Naive thymus-derived CD4-positive, alpha-beta T cell (primary cell): ENCODE results near the gene C4orf33. TPM values are rescaled to one million over a fixed set of nuclear protein-coding genes. Genes with fewer than 3 reads are reported as not detected.

Source experiments
- ATAC-seq: fragments of 150-1000 bp; cut with Tn5 transposase; 2 replicates; pipeline ENCODE4 v1.10.0; 2021; ENCODE audit warnings: mild to moderate bottlenecking, moderate library complexity
- CTCF ChIA-PET: fragments of 350-600 bp; sonication (Branson Sonifier 250); formaldehyde crosslinking; loops from one replicate; lab custom pipeline; 2021; ENCODE audit warnings: antibody characterized with exemption; lab: Charles Lee
- POLR2A ChIA-PET: fragments of 350-600 bp; sonication (Branson Sonifier 250); formaldehyde crosslinking; loops from one replicate; lab custom pipeline; 2021; ENCODE audit warnings: antibody characterized with exemption, inconsistent platforms; lab: Charles Lee
- DNase-seq, 9 donors: peaks; one replicate each; pipeline versions ENCODE4 v3.0.0 to v3.0.0-alpha.2; 2020 to 2022; ENCODE audit warnings: mixed read lengths in 1 of 9
- H3K27ac ChIP-seq: one replicate; pipeline ENCODE4 v1.7.0; 2013; ENCODE audit warnings: mild to moderate bottlenecking, low read depth, low read length, moderate library complexity
- H3K27me3 ChIP-seq, 2 donors: one replicate each; pipeline ENCODE4 v1.7.0; 2013; ENCODE audit warnings: low read length in 2 of 2, mild to moderate bottlenecking in 2 of 2, moderate library complexity in 2 of 2; ENCODE audit not compliant: control insufficient read depth in 2 of 2, insufficient read depth in 2 of 2
- H3K36me3 ChIP-seq, 3 experiments: 1 replicate in 2 of 3; 2 replicates in 1 of 3; pipeline ENCODE4 v1.7.0; 2013; ENCODE audit warnings: low read length in 3 of 3, mild to moderate bottlenecking in 3 of 3, moderate library complexity in 1 of 3; ENCODE audit not compliant: insufficient read depth in 3 of 3, control insufficient read depth in 2 of 3
- H3K4me1 ChIP-seq, 2 donors: one replicate each; pipeline ENCODE4 v1.7.0; 2013; ENCODE audit warnings: low read length in 2 of 2, mild to moderate bottlenecking in 2 of 2, moderate library complexity in 1 of 2; ENCODE audit not compliant: control insufficient read depth in 2 of 2, insufficient read depth in 2 of 2
- H3K4me3 ChIP-seq: 2 replicates; pipeline ENCODE4 v1.7.0; 2013; ENCODE audit warnings: mild to moderate bottlenecking, low read length
- H3K9me3 ChIP-seq, 3 experiments: 1 replicate in 2 of 3; 2 replicates in 1 of 3; pipeline ENCODE4 v1.7.0; 2013; ENCODE audit warnings: low read length in 3 of 3; ENCODE audit not compliant: control insufficient read depth in 2 of 3
- H3K27ac Mint-ChIP-seq, 9 donors: one replicate each; pipeline ENCODE4 v1.8.0; 2020 to 2022; ENCODE audit warnings: mixed read lengths in 9 of 9, mild to moderate bottlenecking in 8 of 9, moderate library complexity in 5 of 9, inconsistent platforms in 2 of 9
- H3K27me3 Mint-ChIP-seq, 5 donors: one replicate each; pipeline ENCODE4 v1.8.0; 2021 to 2022; ENCODE audit warnings: mixed read lengths in 5 of 5, mild to moderate bottlenecking in 1 of 5
- H3K36me3 Mint-ChIP-seq, 5 donors: one replicate each; pipeline ENCODE4 v1.8.0; 2020 to 2022; ENCODE audit warnings: mixed read lengths in 5 of 5, mild to moderate bottlenecking in 3 of 5, inconsistent platforms in 1 of 5
- H3K4me1 Mint-ChIP-seq, 7 donors: one replicate each; pipeline ENCODE4 v1.8.0; 2020 to 2022; ENCODE audit warnings: mixed read lengths in 7 of 7, mild to moderate bottlenecking in 3 of 7, inconsistent platforms in 1 of 7
- H3K4me3 Mint-ChIP-seq, 10 donors: one replicate each; pipeline ENCODE4 v1.8.0; 2020 to 2022; ENCODE audit warnings: mild to moderate bottlenecking in 10 of 10, mixed read lengths in 10 of 10, moderate library complexity in 6 of 10, inconsistent platforms in 2 of 10
- H3K9me3 Mint-ChIP-seq, 11 donors: one replicate each; pipeline ENCODE4 v1.8.0; 2020 to 2022; ENCODE audit warnings: mixed read lengths in 11 of 11, mild to moderate bottlenecking in 4 of 11, inconsistent platforms in 1 of 11, moderate library complexity in 1 of 11
- intact Hi-C, 2 donors: fragments of 100-400 bp; cut with micrococcal nuclease; formaldehyde crosslinking; loops; one replicate each; pipeline ENCODE4 v1.15.1; 2023
- polyA plus RNA-seq, 2 donors: library from polyadenylated mRNA; unstranded; fragments of 300-500 nt; fragmentation: Illumina TruSeq; gene quantifications; one replicate each; pipeline ENCODE4 v1.2.3, GENCODE V29; 2021
- total RNA-seq, 6 experiments: library from RNA in 5 of 6; stranded (reverse) in 5 of 6; gene quantifications; 1 replicate in 5 of 6; 2 replicates in 1 of 6; pipeline ENCODE4 v1.2.3 and lab custom pipeline; 2021 to 2026

C4orf33 gene
- total and polyA plus RNA-seq, 7 experiments from 2014 or later = 5.3 to 18.3 (median 9.3) TPM

DNA sequence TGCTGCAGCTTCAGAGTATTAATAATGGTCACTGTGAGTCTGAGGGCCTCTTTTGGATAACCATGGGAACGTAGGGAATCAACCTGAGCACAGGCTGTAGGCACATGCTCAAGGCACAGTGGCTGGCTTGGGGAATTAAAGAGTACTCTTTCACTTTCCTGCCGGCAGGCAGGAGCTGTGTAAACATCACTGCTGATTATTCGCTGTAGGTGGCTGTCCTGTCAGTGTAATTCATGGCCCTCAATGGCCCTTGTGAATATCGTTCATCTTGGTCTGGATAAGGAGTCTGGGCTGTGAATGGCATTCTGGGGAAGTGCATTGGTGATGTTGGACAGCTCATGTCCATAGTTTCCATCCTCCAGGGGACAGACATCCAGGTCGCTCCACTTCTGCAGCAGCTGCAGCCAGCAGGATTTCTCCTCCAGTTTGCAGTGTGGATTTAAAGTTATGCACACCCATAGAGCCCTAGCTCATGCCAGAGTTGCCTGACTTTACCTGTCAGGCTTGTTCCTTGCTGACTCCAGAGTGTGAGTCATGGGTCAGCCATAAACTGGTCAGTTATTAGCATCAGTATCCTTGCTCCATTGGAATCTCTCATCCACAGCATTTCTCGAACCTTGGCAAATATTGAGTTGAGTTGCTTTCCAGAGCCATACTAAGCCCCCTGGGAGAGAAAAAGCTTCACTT, 43.0 kb downstream of the C4orf33 start:
- Mint-ChIP-seq H3K4me1 (peaks cover 0 to 2% (median 0%) of the 10 kb centered on the region in 7 donors), H3K27ac (no peak overlapping the region), H3K4me3 (no peak overlapping the region), H3K36me3 (no peaks in the 10 kb centered on the region), H3K9me3 (no peaks in the 10 kb centered on the region), H3K27me3 (peaks cover 0 to 14% (median 4%) of the 10 kb centered on the region in 5 donors)
- intact Hi-C loops = no loop called here
- Histone ChIP-seq H3K27me3 (peaks cover 0 to 3% of the 10 kb centered on the region in 2 donors), H3K4me1 (no peaks in the 10 kb centered on the region), H3K9me3 (no peaks in the 10 kb centered on the region), H3K36me3 (no peaks in the 10 kb centered on the region), H3K4me3 (no peak overlapping the region), H3K27ac (no peak overlapping the region)
- ChIA-PET POLR2A (no interaction called here), CTCF (no interaction called here)
- ATAC-seq (no peak), DNase-seq (no peak)

DNA sequence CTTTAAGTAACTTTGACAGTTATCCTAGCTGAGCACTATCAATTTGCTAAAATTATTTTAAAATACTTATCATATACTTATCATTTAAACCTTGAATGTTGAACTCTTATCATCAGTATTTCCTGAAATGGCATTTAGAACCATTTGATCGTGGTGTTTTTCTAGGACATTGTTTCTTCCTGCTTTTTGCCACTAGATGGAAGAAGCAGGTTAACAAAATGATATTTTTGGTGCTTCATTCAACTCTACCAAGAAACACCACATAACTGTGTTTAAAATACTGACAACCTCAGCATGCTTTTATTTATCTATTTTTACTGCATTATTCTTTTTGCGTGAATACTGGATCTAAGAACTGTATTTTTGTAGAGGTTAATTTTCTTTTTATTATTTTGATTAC, 44.6 kb downstream of the C4orf33 start:
- intact Hi-C loops = no loop called here
- H3K27ac ChIP-seq = no peak overlapping the region
- H3K27me3 ChIP-seq = peaks cover 0 to 3% of the 10 kb centered on the region in 2 donors
- no peaks in the 10 kb centered on the region for H3K36me3 ChIP-seq
- no peak overlapping the region for H3K4me3 Mint-ChIP-seq
- no peaks in the 10 kb centered on the region for H3K4me1 ChIP-seq
- CTCF ChIA-PET = no interaction called here
- no peak for DNase-seq
- peaks cover 0 to 18% (median 7%) of the 10 kb centered on the region in 5 donors for H3K27me3 Mint-ChIP-seq
- H3K27ac Mint-ChIP-seq = no peak overlapping the region
- POLR2A ChIA-PET = no interaction called here
- H3K4me3 ChIP-seq = no peak overlapping the region
- H3K36me3 Mint-ChIP-seq = no peaks in the 10 kb centered on the region
- H3K4me1 Mint-ChIP-seq = peaks cover 0 to 2% (median 0%) of the 10 kb centered on the region in 7 donors
- no peaks in the 10 kb centered on the region for H3K9me3 ChIP-seq
- no peaks in the 10 kb centered on the region for H3K9me3 Mint-ChIP-seq
- ATAC-seq = no peak

DNA sequence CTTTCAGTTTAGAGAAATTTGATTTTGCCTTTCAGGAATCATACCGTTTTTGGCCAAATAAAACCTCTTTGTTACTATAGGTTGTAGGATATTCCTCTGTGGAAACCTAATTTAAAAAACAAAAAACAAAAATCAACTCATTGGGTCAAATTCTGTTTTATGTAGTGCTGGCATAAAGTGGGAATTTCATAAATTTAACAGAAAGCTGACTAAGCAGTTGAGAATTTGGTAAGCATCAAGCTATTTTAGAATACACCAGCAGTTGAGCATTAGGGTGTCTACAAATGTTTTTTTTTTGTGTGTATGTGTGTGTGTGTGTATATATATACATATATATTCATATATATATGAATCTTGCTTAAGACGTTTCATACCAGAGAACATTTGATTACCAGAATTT, 47.4 kb downstream of the C4orf33 start:
- Mint-ChIP-seq H3K4me1 (peaks cover 0 to 2% (median 0%) of the 10 kb centered on the region in 7 donors), H3K4me3 (no peak overlapping the region), H3K27me3 (peaks cover 3 to 18% (median 11%) of the 10 kb centered on the region in 5 donors), H3K9me3 (no peaks in the 10 kb centered on the region), H3K36me3 (no peaks in the 10 kb centered on the region), H3K27ac (no peak overlapping the region)
- Histone ChIP-seq H3K36me3 (no peaks in the 10 kb centered on the region), H3K4me1 (no peaks in the 10 kb centered on the region), H3K4me3 (no peak overlapping the region), H3K27me3 (peaks cover 0 to 3% of the 10 kb centered on the region in 2 donors), H3K27ac (no peak overlapping the region), H3K9me3 (no peaks in the 10 kb centered on the region)
- ATAC-seq (no peak), DNase-seq (no peak)
- ChIA-PET POLR2A (no interaction called here), CTCF (no interaction called here)
- intact Hi-C loops = no loop called here

DNA sequence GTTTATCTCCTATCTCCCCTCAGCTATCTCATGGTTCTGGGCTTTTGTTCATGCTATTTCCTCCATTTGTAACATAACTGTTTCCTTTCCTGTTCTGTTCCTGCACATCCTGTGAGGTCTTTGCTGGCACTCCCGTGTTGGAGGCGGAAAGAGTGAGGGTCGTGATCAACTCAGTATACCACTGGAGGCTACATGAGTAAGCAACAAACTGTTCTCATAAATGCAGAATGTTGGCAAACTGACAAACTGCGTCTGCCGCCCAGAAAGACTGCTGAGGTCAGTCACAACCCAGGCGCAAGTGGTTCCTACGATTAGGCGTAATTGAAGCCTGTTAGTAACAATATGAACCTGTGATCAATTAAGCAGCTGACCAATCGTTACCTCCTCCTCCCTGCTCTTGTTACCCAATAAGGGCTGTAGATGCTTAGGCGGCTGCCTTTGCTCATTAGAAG, 48.8 kb downstream of the C4orf33 start:
- peaks cover 0 to 3% of the 10 kb centered on the region in 2 donors for H3K27me3 ChIP-seq
- no peaks in the 10 kb centered on the region for H3K36me3 ChIP-seq
- intact Hi-C loops = no loop called here
- H3K36me3 Mint-ChIP-seq = no peaks in the 10 kb centered on the region
- H3K4me1 ChIP-seq = no peaks in the 10 kb centered on the region
- POLR2A ChIA-PET = no interaction called here
- H3K4me1 Mint-ChIP-seq = no peaks in the 10 kb centered on the region
- DNase-seq (no peak), ATAC-seq (no peak)
- no peak overlapping the region for H3K27ac ChIP-seq
- H3K27ac Mint-ChIP-seq = no peak overlapping the region
- H3K4me3 ChIP-seq = no peak overlapping the region
- H3K27me3 Mint-ChIP-seq = peaks cover 12 to 28% (median 15%) of the 10 kb centered on the region in 5 donors
- no peak overlapping the region for H3K4me3 Mint-ChIP-seq
- CTCF ChIA-PET = no interaction called here
- H3K9me3 ChIP-seq = no peaks in the 10 kb centered on the region
- H3K9me3 Mint-ChIP-seq = no peaks in the 10 kb centered on the region

DNA sequence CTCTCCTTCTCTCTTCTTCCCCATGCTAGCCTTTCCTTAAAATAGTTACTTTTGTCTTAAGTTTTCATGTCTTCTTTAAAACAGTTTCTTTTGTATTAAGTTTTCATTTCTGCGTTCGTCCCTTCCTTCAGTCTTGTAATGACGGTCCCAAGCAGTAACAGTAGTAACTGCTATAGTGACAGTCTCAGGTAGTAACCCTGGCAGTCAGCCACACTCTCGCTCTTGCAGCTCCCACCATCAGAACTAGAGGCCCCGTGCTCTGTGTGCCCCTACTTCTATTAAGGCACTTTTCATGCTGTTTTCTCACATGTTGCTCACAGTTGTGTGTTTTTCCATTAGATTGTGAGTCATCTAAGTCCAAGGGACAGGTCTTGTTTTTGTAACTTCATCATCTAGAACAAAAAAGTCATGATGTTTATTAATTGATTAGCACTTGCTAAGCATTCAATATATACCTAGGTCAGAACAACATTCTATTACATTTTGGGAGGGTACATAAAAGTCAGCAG, 49.3 kb downstream of the C4orf33 start:
- intact Hi-C loops = no loop called here
- ATAC-seq (no peak), DNase-seq (no peak)
- no peaks in the 10 kb centered on the region for H3K9me3 ChIP-seq
- no peak overlapping the region for H3K4me3 ChIP-seq
- H3K4me1 ChIP-seq = no peaks in the 10 kb centered on the region
- H3K4me1 Mint-ChIP-seq = no peaks in the 10 kb centered on the region
- H3K27ac Mint-ChIP-seq = no peak overlapping the region
- H3K27ac ChIP-seq = no peak overlapping the region
- no peak overlapping the region for H3K4me3 Mint-ChIP-seq
- ChIA-PET CTCF (interaction anchor here (0.8 kb wide), 1 partner anchor 102 kb away, joined by 3 read pairs; no protein-coding TSS in a partner anchor), POLR2A (no interaction called here)
- peaks cover 15 to 33% (median 15%) of the 10 kb centered on the region in 5 donors for H3K27me3 Mint-ChIP-seq
- peaks cover 0 to 3% of the 10 kb centered on the region in 2 donors for H3K27me3 ChIP-seq
- H3K36me3 Mint-ChIP-seq = no peaks in the 10 kb centered on the region
- H3K36me3 ChIP-seq = no peaks in the 10 kb centered on the region
- no peaks in the 10 kb centered on the region for H3K9me3 Mint-ChIP-seq

DNA sequence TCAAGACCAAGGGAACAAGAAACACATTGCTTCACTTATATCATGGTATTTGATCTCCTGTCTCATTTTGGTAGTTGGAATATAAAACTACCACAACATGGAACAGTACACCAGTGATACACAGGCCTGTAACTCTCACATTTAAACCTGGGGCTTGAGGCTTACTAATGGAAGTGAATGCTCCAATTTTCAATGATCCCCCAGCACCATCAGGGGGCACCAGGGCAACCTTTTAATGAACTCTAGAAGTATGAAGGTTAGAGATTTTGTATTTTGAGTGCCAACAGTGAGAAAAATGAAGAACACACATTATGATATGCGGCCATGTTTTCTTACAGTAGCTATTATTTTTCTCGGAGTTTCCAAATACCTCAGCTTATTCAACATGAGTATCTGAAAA, 50.7 kb downstream of the C4orf33 start:
- Mint-ChIP-seq H3K36me3 (no peaks in the 10 kb centered on the region), H3K4me1 (no peaks in the 10 kb centered on the region), H3K27ac (no peak overlapping the region), H3K4me3 (no peak overlapping the region), H3K9me3 (no peaks in the 10 kb centered on the region), H3K27me3 (peaks cover 10 to 29% (median 15%) of the 10 kb centered on the region in 5 donors)
- POLR2A ChIA-PET = no interaction called here
- no peaks in the 10 kb centered on the region for H3K36me3 ChIP-seq
- H3K27me3 ChIP-seq = no peaks in the 10 kb centered on the region
- ATAC-seq (no peak), DNase-seq (no peak)
- H3K9me3 ChIP-seq = no peaks in the 10 kb centered on the region
- intact Hi-C loops = no loop called here
- no peaks in the 10 kb centered on the region for H3K4me1 ChIP-seq
- no peak overlapping the region for H3K27ac ChIP-seq
- CTCF ChIA-PET = no interaction called here
- H3K4me3 ChIP-seq = no peak overlapping the region

DNA sequence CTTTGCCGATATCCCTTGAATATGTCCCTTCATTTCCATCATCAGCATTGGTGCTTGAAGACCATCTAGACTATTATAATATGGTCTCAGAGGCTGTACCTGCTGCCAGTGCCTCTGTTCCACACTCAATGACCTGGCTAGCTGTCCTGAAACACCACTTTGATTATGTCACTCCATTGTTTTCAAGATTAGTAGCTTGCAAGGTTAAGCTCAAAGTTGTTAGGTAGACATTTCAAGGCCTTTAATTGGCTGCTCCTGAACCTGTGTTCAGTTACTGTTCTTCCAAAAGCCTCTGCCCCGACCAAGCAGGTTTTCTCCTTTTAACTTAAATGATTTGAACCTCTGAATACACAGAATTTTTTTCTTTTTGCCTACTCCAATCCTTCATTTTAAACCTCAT, 52.9 kb downstream of the C4orf33 start:
- H3K27ac ChIP-seq = no peak overlapping the region
- intact Hi-C loops = no loop called here
- no peak for ATAC-seq
- Mint-ChIP-seq H3K9me3 (no peaks in the 10 kb centered on the region), H3K4me3 (no peak overlapping the region), H3K27ac (no peak overlapping the region), H3K4me1 (no peaks in the 10 kb centered on the region), H3K27me3 (peaks cover 15 to 30% (median 21%) of the 10 kb centered on the region in 5 donors), H3K36me3 (no peaks in the 10 kb centered on the region)
- H3K9me3 ChIP-seq = no peaks in the 10 kb centered on the region
- no peaks in the 10 kb centered on the region for H3K27me3 ChIP-seq
- DNase-seq = no peak
- ChIA-PET POLR2A (no interaction called here), CTCF (no interaction called here)
- H3K4me1 ChIP-seq = no peaks in the 10 kb centered on the region
- no peak overlapping the region for H3K4me3 ChIP-seq
- H3K36me3 ChIP-seq = no peaks in the 10 kb centered on the region
